ENCODE data around the gene LRRC8E.

LRRC8E gene

GRCh38 chr19:7900401-7900870, 12.1 kb downstream of the LRRC8E start:
- no peak for DNase-seq
- intact Hi-C loops (cut with DNase I): loop anchor here (5.0 kb wide), 1 partner anchor 38 kb away; no protein-coding TSS in a partner anchor

- no peak for DNase-seq
- intact Hi-C loops (cut with DNase I): loop anchor here (5.0 kb wide), 1 partner anchor 39 kb away; no protein-coding TSS in a partner anchor
These were observed 12.6 kb downstream of the LRRC8E start for GRCh38 chr19:7900931-7901330.

- DNase-seq: no peak
- intact Hi-C loops (cut with DNase I): loop anchor here (5.0 kb wide), 1 partner anchor 39 kb away; no protein-coding TSS in a partner anchor
These were observed 13.0 kb downstream of the LRRC8E start for GRCh38 chr19:7901337-7901736.

- intact Hi-C loops (cut with DNase I): loop anchor here (2.0 to 5.0 kb wide), 2 partner anchors 41 to 222 kb away; partner anchors contain the start of gene TRAPPC5
- DNase-seq: peak in 2 of 42 donors; percentile 27 to 46
These were observed 14.5 kb downstream of the LRRC8E start for GRCh38 chr19:7902796-7903243.

- intact Hi-C loops (cut with DNase I): loop anchor here (2.0 to 5.0 kb wide), 2 partner anchors 41 to 223 kb away; partner anchors contain the start of gene TRAPPC5
- DNase-seq: peak; percentile 95 to 100 (median 99)
These were observed 15.1 kb downstream of the LRRC8E start, which contains the start of gene MAP2K7 for GRCh38 chr19:7903244-7904073. TSS of gene MAP2K7 (plus strand) at chr19:7903877. CDS start at chr19:7903945, 68 bp downstream.

- intact Hi-C loops (cut with DNase I): loop anchor here (5.0 kb wide), 1 partner anchor 42 kb away; no protein-coding TSS in a partner anchor
- peak in 3 of 42 donors; percentile 40 to 52 (median 49) for DNase-seq
These were observed 16.0 kb downstream of the LRRC8E start for GRCh38 chr19:7904074-7905020.

GRCh38 chr19:7905268-7905667, 17.0 kb downstream of the LRRC8E start:
- intact Hi-C loops (cut with DNase I): no loop called here
- no peak for DNase-seq

- intact Hi-C loops (cut with DNase I): no loop called here
- no peak for DNase-seq
These were observed 17.5 kb downstream of the LRRC8E start for GRCh38 chr19:7905859-7906258.

- intact Hi-C loops (cut with DNase I): no loop called here
- DNase-seq: peak in 1 of 42 donors; percentile 1
These were observed 18.8 kb downstream of the LRRC8E start for GRCh38 chr19:7907122-7907521.

GRCh38 chr19:7907544-7907943, 19.2 kb downstream of the LRRC8E start:
- intact Hi-C loops (cut with DNase I): no loop called here

GRCh38 chr19:7908078-7908699, 19.9 kb downstream of the LRRC8E start:
- intact Hi-C loops (cut with DNase I): no loop called here
- DNase-seq: peak in 1 of 42 donors; percentile 2

More at GRCh38 chr19:7907544-7907943, 19.2 kb downstream of the LRRC8E start:
- peak in 1 of 42 donors; percentile 1 for DNase-seq

GRCh38 chr19:7908742-7909461, 20.6 kb downstream of the LRRC8E start:
- intact Hi-C loops (cut with DNase I): no loop called here
- peak in 1 of 42 donors; percentile 32 for DNase-seq

GRCh38 chr19:7909471-7910067, 21.3 kb downstream of the LRRC8E start:
- intact Hi-C loops (cut with DNase I): no loop called here
- peak in 1 of 42 donors; percentile 25 for DNase-seq

- intact Hi-C loops (cut with DNase I): no loop called here
- peak in 1 of 42 donors; percentile 29 for DNase-seq
These were observed 22.2 kb downstream of the LRRC8E start for GRCh38 chr19:7910321-7911161.

GRCh38 chr19:7911508-7912143, 23.3 kb downstream of the LRRC8E start:
- DNase-seq: no peak

GRCh38 chr19:7912144-7912696, 23.9 kb downstream of the LRRC8E start:
- DNase-seq: no peak
- intact Hi-C loops (cut with DNase I): no loop called here

More at GRCh38 chr19:7911508-7912143, 23.3 kb downstream of the LRRC8E start:
- intact Hi-C loops (cut with DNase I): no loop called here

Data from head of caudate nucleus (tissue), 42 donors.